Brain microvascular endothelial cell (primary cell): ENCODE measurements around the gene ZNF541.

Experiments
- DNase-seq: peaks from one replicate; pipeline ENCODE4 v3.0.0-alpha.2; 2020
- H3K27ac ChIP-seq: fragments of 250-450 bp; sonication (Bioruptor Pico); 2 replicates; pipeline ENCODE4 v1.5.1; 2020; ENCODE audit warnings: mild to moderate bottlenecking, moderate library complexity
- H3K27me3 ChIP-seq: fragments of 250-450 bp; sonication (Bioruptor Pico); replicated peaks from 2 replicates; pipeline ENCODE4 v1.5.1; 2020; ENCODE audit warnings: mild to moderate bottlenecking
- H3K36me3 ChIP-seq: fragments of 250-450 bp; sonication (Bioruptor Pico); replicated peaks from 2 replicates; pipeline ENCODE4 v1.5.1; 2020; ENCODE audit warnings: mild to moderate bottlenecking
- H3K4me3 ChIP-seq: 2 replicates; pipeline ENCODE4 v1.5.1; 2011; ENCODE audit warnings: low read depth, mild to moderate bottlenecking, control low read depth, low read length, moderate library complexity
- CTCF ChIP-seq: IDR thresholded peaks from 2 replicates; pipeline ENCODE4 v1.5.1; 2011; ENCODE audit warnings: low read depth, mild to moderate bottlenecking, moderate library complexity, low read length, control low read depth, inconsistent platforms; ENCODE audit errors: missing control alignments
- in situ Hi-C: cut with HindIII; loops from 2 replicates; pipeline ENCODE4 v1.10.0; 2017; ENCODE audit warnings: low sequenced_read_pairs, low pct_ligation_motif_present

Gene ZNF541

DNA sequence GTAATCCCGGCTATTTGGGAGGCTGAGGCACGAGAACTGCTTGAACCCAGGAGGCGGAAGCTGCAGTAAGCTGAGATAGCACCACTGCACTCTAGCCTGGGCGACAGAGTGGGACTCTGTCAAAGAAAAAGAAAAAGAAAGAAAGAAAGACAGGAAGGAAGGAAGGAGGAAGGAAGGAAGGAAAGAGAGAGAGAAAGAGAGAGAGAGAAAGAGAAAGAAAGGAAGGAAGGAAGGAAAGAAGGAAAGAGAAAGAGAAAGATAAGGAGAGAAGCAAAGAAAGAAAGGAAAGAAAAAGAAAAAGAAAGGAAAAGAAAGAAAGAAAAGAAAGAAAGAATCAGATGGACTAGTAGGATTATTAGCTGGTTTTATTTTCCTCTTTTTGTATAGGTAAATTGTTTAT is 22.8 kb downstream of the ZNF541 start:
- no peak for TF ChIP-seq CTCF
- in situ Hi-C loops, result no loop called here
- Histone ChIP-seq H3K4me3 (no peak overlapping the region), H3K27me3 (peaks cover 12% of the 10 kb centered on the region), H3K27ac (no peak overlapping the region), H3K36me3 (no peaks in the 10 kb centered on the region)
- DNase-seq, result no peak

- TF ChIP-seq CTCF, result no peak
- H3K27ac ChIP-seq, result no peak overlapping the region
- H3K27me3 ChIP-seq, result peaks cover 14% of the 10 kb centered on the region
- no peaks in the 10 kb centered on the region for H3K36me3 ChIP-seq
- H3K4me3 ChIP-seq, result no peak overlapping the region
- no peak for DNase-seq
- in situ Hi-C loops, result no loop called here
Observed at GRCh38 chr19:47549261-47549862, 23.6 kb downstream of the ZNF541 start.

DNA sequence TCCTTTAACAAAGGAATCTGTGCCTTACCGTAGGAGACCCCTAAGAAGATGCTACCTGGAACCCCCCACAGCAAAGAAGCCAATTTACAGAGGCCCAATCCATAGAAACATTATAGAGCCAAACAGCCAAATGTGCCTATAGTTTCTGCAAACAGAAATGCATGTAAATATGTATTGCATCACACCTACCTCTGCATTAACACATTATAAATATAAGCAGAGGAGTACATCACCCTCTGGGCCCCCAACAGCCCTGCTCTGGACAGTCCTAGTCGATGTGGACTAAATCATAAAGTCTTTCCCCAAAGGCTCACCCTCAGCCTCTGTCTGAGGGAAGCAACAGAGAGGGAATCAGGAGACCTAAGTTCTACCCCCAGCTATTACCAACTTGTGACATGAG is 25.7 kb downstream of the ZNF541 start:
- no peak for TF ChIP-seq CTCF
- in situ Hi-C loops, result no loop called here
- H3K27me3 ChIP-seq, result peaks cover 14% of the 10 kb centered on the region

GRCh38 chr19:47545061-47545948 is 27.6 kb downstream of the ZNF541 start:
- Histone ChIP-seq H3K27me3 (peaks cover 14% of the 10 kb centered on the region), H3K36me3 (no peaks in the 10 kb centered on the region), H3K27ac (no peak overlapping the region), H3K4me3 (no peak overlapping the region)
- no peak for TF ChIP-seq CTCF
- no peak for DNase-seq
- in situ Hi-C loops, result no loop called here

More for the DNA sequence above, 25.7 kb downstream of the ZNF541 start:
- no peak overlapping the region for H3K4me3 ChIP-seq
- no peaks in the 10 kb centered on the region for H3K36me3 ChIP-seq
- H3K27ac ChIP-seq, result no peak overlapping the region
- DNase-seq, result no peak

GRCh38 chr19:47544476-47544875 is 28.5 kb downstream of the ZNF541 start:
- no peak overlapping the region for H3K4me3 ChIP-seq
- TF ChIP-seq CTCF, result no peak
- no peak overlapping the region for H3K27ac ChIP-seq
- H3K27me3 ChIP-seq, result peaks cover 14% of the 10 kb centered on the region
- H3K36me3 ChIP-seq, result no peaks in the 10 kb centered on the region
- no peak for DNase-seq
- in situ Hi-C loops, result no loop called here
